CD4-positive, alpha-beta T cell (primary cell): ENCODE results near the gene AGRN. TPM values are rescaled to one million over a fixed set of nuclear protein-coding genes. Genes with fewer than 3 reads are reported as not detected.

Source experiments
- ATAC-seq: fragments of 200-7000 bp; cut with Tn5 transposase; one replicate; pipeline ENCODE4 v1.10.0; 2022; ENCODE audit warnings: mild to moderate bottlenecking; ENCODE audit not compliant: poor library complexity
- CTCF ChIA-PET: fragments of 350-600 bp; sonication (Branson Sonifier 250); formaldehyde crosslinking; loops from one replicate; lab custom pipeline; 2021; ENCODE audit warnings: antibody characterized with exemption, inconsistent platforms; lab: Charles Lee
- POLR2A ChIA-PET: fragments of 350-600 bp; sonication (Branson Sonifier 250); formaldehyde crosslinking; loops from one replicate; lab custom pipeline; 2021; ENCODE audit warnings: antibody characterized with exemption, inconsistent platforms; lab: Charles Lee
- DNase-seq, 14 experiments: peaks; one replicate each; pipeline ENCODE4 v3.0.0-alpha.2; 2013 to 2020; ENCODE audit warnings: mixed read lengths in 2 of 14
- H3K27ac ChIP-seq, 2 donors: one replicate each; pipeline versions ENCODE4 v1.5.1 to v1.7.0; 2013; ENCODE audit warnings: low read length in 2 of 2, low read depth in 1 of 2, mild to moderate bottlenecking in 1 of 2
- H3K27me3 ChIP-seq, 2 experiments: 1 replicate in 1 of 2; 2 replicates in 1 of 2; pipeline versions ENCODE4 v1.6.1 to v1.7.0; 2013; ENCODE audit warnings: low read length in 2 of 2, control low read depth in 1 of 2, mild to moderate bottlenecking in 1 of 2, moderate library complexity in 1 of 2; ENCODE audit not compliant: insufficient read depth in 2 of 2, control insufficient read depth in 1 of 2
- H3K36me3 ChIP-seq: one replicate; pipeline ENCODE4 v1.6.1; 2013; ENCODE audit warnings: low read length, control low read depth; ENCODE audit not compliant: insufficient read depth
- H3K4me1 ChIP-seq: one replicate; pipeline ENCODE4 v1.6.1; 2013; ENCODE audit warnings: low read length, control low read depth; ENCODE audit not compliant: insufficient read depth
- H3K4me3 ChIP-seq: one replicate; pipeline ENCODE4 v1.5.1; 2013; ENCODE audit warnings: mild to moderate bottlenecking, low read length, moderate library complexity
- H3K9me3 ChIP-seq, 2 experiments: 1 replicate in 1 of 2; 2 replicates in 1 of 2; pipeline versions ENCODE4 v1.6.1 to v1.7.0; 2013; ENCODE audit warnings: low read length in 2 of 2, mild to moderate bottlenecking in 2 of 2, control low read depth in 1 of 2, moderate library complexity in 1 of 2; ENCODE audit not compliant: control insufficient read depth in 1 of 2, insufficient read depth in 1 of 2
- H3K27ac Mint-ChIP-seq: one replicate; pipeline ENCODE4 v1.8.0; 2020; ENCODE audit warnings: mixed read lengths
- H3K27me3 Mint-ChIP-seq: one replicate; pipeline ENCODE4 v1.8.0; 2021; ENCODE audit warnings: mixed read lengths
- H3K36me3 Mint-ChIP-seq: one replicate; pipeline ENCODE4 v1.8.0; 2021; ENCODE audit warnings: low read depth, mixed read lengths
- H3K4me1 Mint-ChIP-seq: one replicate; pipeline ENCODE4 v1.8.0; 2021; ENCODE audit warnings: low read depth, mixed read lengths
- H3K4me3 Mint-ChIP-seq: one replicate; pipeline ENCODE4 v1.8.0; 2020; ENCODE audit warnings: mild to moderate bottlenecking, mixed read lengths
- H3K9me3 Mint-ChIP-seq: one replicate; pipeline ENCODE4 v1.8.0; 2020; ENCODE audit warnings: mixed read lengths
- intact Hi-C, 2 experiments: fragments of 100-400 bp; cut with DNase I in 1 of 2; cut with micrococcal nuclease in 1 of 2; formaldehyde crosslinking; loops; one replicate each; pipeline versions ENCODE4 v1.15.1 to v1.9.0; 2023 to 2025; cut with DNase I, micrococcal nuclease
- polyA plus RNA-seq, 2 donors: library from polyadenylated mRNA; unstranded; fragments of 120-200 nt; gene quantifications; one replicate each; pipeline ENCODE4 v1.2.1, GENCODE V29; 2013
- total RNA-seq, 174 experiments: library from RNA in 2 of 174; stranded (reverse) in 2 of 174; gene quantifications; one replicate each; pipeline ENCODE4 v1.2.3 and lab custom pipeline; 2021 to 2026
- TF ChIP-seq, protein P1 (sequence below): fragments of 200-600 bp; IDR thresholded peaks from one replicate; pipeline ENCODE4 v1.8.0; 2022; ENCODE audit warnings: antibody characterized with exemption, mild to moderate bottlenecking

Gene AGRN
- total RNA-seq = 1 to 10 TPM; 1.5 to 2.0 TPM
- polyA plus RNA-seq (2013, experiment 1 of 2) = 1.3 TPM
- polyA plus RNA-seq (2013, experiment 2 of 2) = 2.0 TPM
- total RNA-seq (lab: John Stamatoyannopoulos, UW) = 4.8 to 86.6 (median 20.1) reads per million in 172 experiments

GRCh38 chr1:1020000-1020404 lies at the start of gene AGRN:
Gene AGRN (plus strand): TSS chr1:1020120. CDS start chr1:1020173, 53 bp downstream.
- TF ChIP-seq, protein P1, sequence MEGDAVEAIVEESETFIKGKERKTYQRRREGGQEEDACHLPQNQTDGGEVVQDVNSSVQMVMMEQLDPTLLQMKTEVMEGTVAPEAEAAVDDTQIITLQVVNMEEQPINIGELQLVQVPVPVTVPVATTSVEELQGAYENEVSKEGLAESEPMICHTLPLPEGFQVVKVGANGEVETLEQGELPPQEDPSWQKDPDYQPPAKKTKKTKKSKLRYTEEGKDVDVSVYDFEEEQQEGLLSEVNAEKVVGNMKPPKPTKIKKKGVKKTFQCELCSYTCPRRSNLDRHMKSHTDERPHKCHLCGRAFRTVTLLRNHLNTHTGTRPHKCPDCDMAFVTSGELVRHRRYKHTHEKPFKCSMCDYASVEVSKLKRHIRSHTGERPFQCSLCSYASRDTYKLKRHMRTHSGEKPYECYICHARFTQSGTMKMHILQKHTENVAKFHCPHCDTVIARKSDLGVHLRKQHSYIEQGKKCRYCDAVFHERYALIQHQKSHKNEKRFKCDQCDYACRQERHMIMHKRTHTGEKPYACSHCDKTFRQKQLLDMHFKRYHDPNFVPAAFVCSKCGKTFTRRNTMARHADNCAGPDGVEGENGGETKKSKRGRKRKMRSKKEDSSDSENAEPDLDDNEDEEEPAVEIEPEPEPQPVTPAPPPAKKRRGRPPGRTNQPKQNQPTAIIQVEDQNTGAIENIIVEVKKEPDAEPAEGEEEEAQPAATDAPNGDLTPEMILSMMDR = no peak
- Mint-ChIP-seq H3K4me3 (peak within 1 kb of the TSS; percentile 79), H3K36me3 (no peaks in the 10 kb centered on the region), H3K9me3 (no peaks in the 10 kb centered on the region), H3K27ac (no peak within 1 kb of the TSS), H3K27me3 (peaks cover 5% of the 10 kb centered on the region), H3K4me1 (peaks cover 18% of the 10 kb centered on the region)
- intact Hi-C loops = loop anchor here in 1 of 2 experiments (1.0 to 2.0 kb wide), 2 partner anchors 20 to 49 kb away; no protein-coding TSS in a partner anchor
- Histone ChIP-seq H3K36me3 (no peaks in the 10 kb centered on the region), H3K27me3 (peaks cover 0 to 2% of the 10 kb centered on the region in 2 experiments), H3K9me3 (no peaks in the 10 kb centered on the region), H3K4me3 (peak within 1 kb of the TSS; percentile 40), H3K27ac (no peak within 1 kb of the TSS), H3K4me1 (peaks cover 34% of the 10 kb centered on the region)
- peak in 1 of 14 experiments; percentile 63 for DNase-seq
- peak; percentile 6 for ATAC-seq
- ChIA-PET POLR2A (interaction anchor here (1.0 to 2.1 kb wide), 3 partner anchors 18 to 21 kb away, joined by 3 to 12 read pairs (median 11); no protein-coding TSS in a partner anchor), CTCF (interaction anchor here (1.2 to 1.6 kb wide), 4 partner anchors 13 to 44 kb away, joined by 3 to 7 read pairs (median 5); no protein-coding TSS in a partner anchor)

- ChIA-PET POLR2A (interaction anchor here (1.1 kb wide), 1 partner anchor 31 kb away, joined by 3 read pairs; no protein-coding TSS in a partner anchor), CTCF (no interaction called here)
Observed at GRCh38 chr1:970242-970972, 49.5 kb upstream of the AGRN start.

DNA sequence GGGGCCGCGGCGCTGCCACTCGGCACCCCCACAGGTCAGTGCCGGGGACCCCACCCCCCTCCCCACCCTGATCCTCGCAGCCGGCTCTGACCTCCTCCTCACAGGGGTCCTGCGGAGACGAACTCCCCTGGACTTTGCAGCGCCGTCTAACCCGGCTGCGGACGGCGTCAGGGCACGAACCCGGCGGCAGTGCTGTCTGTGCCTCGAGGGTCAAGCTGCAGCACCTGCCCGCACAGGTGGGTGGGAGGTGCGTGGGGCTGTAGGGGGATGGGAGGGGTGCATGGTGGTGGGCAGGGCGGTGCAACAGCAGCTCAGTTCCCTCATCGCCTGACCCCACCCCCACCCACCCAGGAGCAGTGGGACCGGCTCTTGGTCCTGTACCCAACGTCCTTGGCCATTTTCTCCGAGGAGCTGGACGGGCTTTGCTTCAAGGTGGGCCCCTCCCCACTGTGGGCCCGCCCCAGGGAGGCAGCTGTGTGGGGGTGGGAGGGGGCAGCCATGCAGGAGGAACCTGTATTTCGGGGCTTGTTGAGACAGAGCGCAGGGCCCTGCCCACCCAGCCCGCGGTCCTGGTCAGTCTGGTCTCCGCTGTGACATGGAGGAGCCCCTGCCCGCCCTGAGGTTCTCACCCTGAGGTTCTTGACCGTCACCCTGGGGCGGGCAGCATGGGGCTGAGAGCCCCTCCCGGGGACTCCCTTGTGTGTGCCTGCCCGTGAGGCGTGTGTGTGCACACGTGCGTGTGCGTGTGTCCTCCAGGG lies 48.8 kb upstream of the AGRN start:
- Histone ChIP-seq H3K36me3 (no peaks in the 10 kb centered on the region), H3K27me3 (peaks cover 21 to 28% of the 10 kb centered on the region in 2 experiments), H3K4me1 (peaks cover 22% of the 10 kb centered on the region), H3K9me3 (peaks cover 0 to 15% of the 10 kb centered on the region in 2 experiments), H3K4me3 (no peak overlapping the region), H3K27ac (no peak overlapping the region)
- H3K27me3 Mint-ChIP-seq = peaks cover 30% of the 10 kb centered on the region
- POLR2A ChIA-PET = interaction anchor here (1.1 kb wide), 1 partner anchor 30 kb away, joined by 3 read pairs; no protein-coding TSS in a partner anchor
- DNase-seq = peak in 1 of 14 experiments; percentile 31
- no peak for ATAC-seq
- H3K36me3 Mint-ChIP-seq = no peaks in the 10 kb centered on the region
- H3K27ac Mint-ChIP-seq = no peak overlapping the region
- TF ChIP-seq, protein P1 = no peak
- intact Hi-C loops = no loop called here
- CTCF ChIA-PET = no interaction called here
- H3K4me1 Mint-ChIP-seq = peaks cover 7% of the 10 kb centered on the region
- no peak overlapping the region for H3K4me3 Mint-ChIP-seq
- no peaks in the 10 kb centered on the region for H3K9me3 Mint-ChIP-seq

More at GRCh38 chr1:970242-970972, 49.5 kb upstream of the AGRN start:
- Mint-ChIP-seq H3K27ac (no peak overlapping the region), H3K36me3 (no peaks in the 10 kb centered on the region), H3K9me3 (no peaks in the 10 kb centered on the region), H3K27me3 (peaks cover 22% of the 10 kb centered on the region), H3K4me3 (no peak overlapping the region), H3K4me1 (no peaks in the 10 kb centered on the region)
- peak in 1 of 14 experiments; percentile 15 for DNase-seq
- Histone ChIP-seq H3K27ac (no peak overlapping the region), H3K27me3 (peaks cover 18 to 24% of the 10 kb centered on the region in 2 experiments), H3K4me3 (no peak overlapping the region), H3K36me3 (no peaks in the 10 kb centered on the region), H3K4me1 (peaks cover 21% of the 10 kb centered on the region), H3K9me3 (peaks cover 0 to 13% of the 10 kb centered on the region in 2 experiments)
- TF ChIP-seq, protein P1 = no peak
- intact Hi-C loops = no loop called here
- ATAC-seq = no peak
